Testis (tissue), 2 donors: ENCODE results near the gene MTG2.

Experiments
- CTCF ChIP-seq, 3 experiments: fragments of 450-650 bp in 2 of 3; fragments of 200-600 bp in 1 of 3; sonication (generic) in 1 of 3; IDR thresholded peaks; one replicate each; pipeline ENCODE4 v1.5.1; 2016 to 2019; ENCODE audit warnings: antibody characterized with exemption in 3 of 3, mild to moderate bottlenecking in 2 of 3, moderate library complexity in 1 of 3
- POLR2A ChIP-seq: fragments of 450-650 bp; IDR thresholded peaks from one replicate; pipeline ENCODE4 v1.6.1; 2017; ENCODE audit warnings: antibody characterized with exemption, mild to moderate bottlenecking, moderate library complexity

- TF ChIP-seq POLR2A (no peak), CTCF (IDR thresholded peaks at IDR 0.05) (no peak)
Observed at GRCh38 chr20:62239278-62239879, 56.6 kb downstream of the MTG2 start.
